Mesodermal cell (in vitro differentiated cells): ENCODE measurements around the gene CYP17A1. TPM values are rescaled to one million over a fixed set of nuclear protein-coding genes. Genes with fewer than 3 reads are reported as not detected.
A peak's percentile ranks its signal among the peaks of the same experiment; 100 is the strongest.

Experiments
- H3K27ac ChIP-seq: 2 replicates; pipeline ENCODE4 v1.7.0; 2013; ENCODE audit warnings: mild to moderate bottlenecking, low read depth, low read length, moderate library complexity; ENCODE audit not compliant: severe bottlenecking
- H3K36me3 ChIP-seq: 2 replicates; pipeline ENCODE4 v1.7.1; 2013; ENCODE audit warnings: mild to moderate bottlenecking, low read length, moderate library complexity; ENCODE audit not compliant: control insufficient read depth, insufficient read depth
- H3K4me1 ChIP-seq: one replicate; pipeline ENCODE4 v1.7.1; 2013; ENCODE audit warnings: mild to moderate bottlenecking, low read length; ENCODE audit not compliant: insufficient read depth, control insufficient read depth, poor library complexity, severe bottlenecking
- H3K4me3 ChIP-seq: 2 replicates; pipeline ENCODE4 v1.7.0; 2013; ENCODE audit warnings: low read length, control low read depth, mild to moderate bottlenecking; ENCODE audit not compliant: insufficient read depth, poor library complexity, severe bottlenecking; ENCODE audit errors: extremely low read depth
- H3K9me3 ChIP-seq: 2 replicates; pipeline ENCODE4 v1.7.1; 2013; ENCODE audit warnings: mild to moderate bottlenecking, low read length, moderate library complexity; ENCODE audit not compliant: control insufficient read depth
- WGBS, 2 experiments: methylation state at CpG; one replicate each; pipeline ENCODE4 v1.1.5; 2013; ENCODE audit warnings: missing lambda C conversion rate in 2 of 2; ENCODE audit not compliant: insufficient coverage in 2 of 2; 5-methylcytosine and 5-hydroxymethylcytosine counted together
- polyA plus RNA-seq, 2 experiments: library from polyadenylated mRNA; stranded (reverse); fragments of 50-300 nt; gene quantifications; one replicate each; pipeline ENCODE4 v1.2.3, GENCODE V29; 2013

The CYP17A1 gene, protein sequence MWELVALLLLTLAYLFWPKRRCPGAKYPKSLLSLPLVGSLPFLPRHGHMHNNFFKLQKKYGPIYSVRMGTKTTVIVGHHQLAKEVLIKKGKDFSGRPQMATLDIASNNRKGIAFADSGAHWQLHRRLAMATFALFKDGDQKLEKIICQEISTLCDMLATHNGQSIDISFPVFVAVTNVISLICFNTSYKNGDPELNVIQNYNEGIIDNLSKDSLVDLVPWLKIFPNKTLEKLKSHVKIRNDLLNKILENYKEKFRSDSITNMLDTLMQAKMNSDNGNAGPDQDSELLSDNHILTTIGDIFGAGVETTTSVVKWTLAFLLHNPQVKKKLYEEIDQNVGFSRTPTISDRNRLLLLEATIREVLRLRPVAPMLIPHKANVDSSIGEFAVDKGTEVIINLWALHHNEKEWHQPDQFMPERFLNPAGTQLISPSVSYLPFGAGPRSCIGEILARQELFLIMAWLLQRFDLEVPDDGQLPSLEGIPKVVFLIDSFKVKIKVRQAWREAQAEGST
- polyA plus RNA-seq (2013, experiment 1 of 2): not detected
- not detected for polyA plus RNA-seq (2013, experiment 2 of 2)

DNA sequence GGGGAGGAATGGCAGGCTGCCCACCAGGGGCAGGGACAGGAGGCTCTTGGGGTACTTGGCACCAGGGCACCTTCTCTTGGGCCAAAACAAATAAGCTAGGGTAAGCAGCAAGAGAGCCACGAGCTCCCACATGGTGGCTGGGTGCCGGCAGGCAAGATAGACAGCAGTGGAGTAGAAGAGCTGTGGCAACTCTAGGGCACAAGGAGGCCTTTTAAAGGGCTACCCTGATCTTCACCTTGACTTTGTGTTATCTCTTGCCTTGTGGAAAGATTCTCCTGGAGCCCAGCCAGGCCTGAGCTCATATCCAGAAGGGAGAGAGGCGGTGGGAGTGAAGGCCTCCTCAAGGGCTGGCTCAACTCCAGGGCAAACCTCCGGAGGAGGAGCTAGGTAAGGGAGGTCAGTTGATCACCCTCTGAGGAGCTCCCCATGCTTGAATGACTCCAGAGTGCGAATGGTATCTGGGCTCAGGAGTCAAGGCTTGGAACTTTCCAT is at the start of gene CYP17A1:
CYP17A1 (minus strand) TSS at position 184 of the 492 bp plus-strand sequence; CDS start at position 132, 52 bp downstream.
- no peak within 1 kb of the TSS for H3K27ac ChIP-seq
- no peaks in the 10 kb centered on the region for H3K36me3 ChIP-seq
- no peaks in the 10 kb centered on the region for H3K9me3 ChIP-seq
- WGBS, 2 experiments: 89 to 98% methylated on average over 3 to 5 of the region's 5 CpGs
- H3K4me1 ChIP-seq: no peaks in the 10 kb centered on the region
- H3K4me3 ChIP-seq: no peak within 1 kb of the TSS

DNA sequence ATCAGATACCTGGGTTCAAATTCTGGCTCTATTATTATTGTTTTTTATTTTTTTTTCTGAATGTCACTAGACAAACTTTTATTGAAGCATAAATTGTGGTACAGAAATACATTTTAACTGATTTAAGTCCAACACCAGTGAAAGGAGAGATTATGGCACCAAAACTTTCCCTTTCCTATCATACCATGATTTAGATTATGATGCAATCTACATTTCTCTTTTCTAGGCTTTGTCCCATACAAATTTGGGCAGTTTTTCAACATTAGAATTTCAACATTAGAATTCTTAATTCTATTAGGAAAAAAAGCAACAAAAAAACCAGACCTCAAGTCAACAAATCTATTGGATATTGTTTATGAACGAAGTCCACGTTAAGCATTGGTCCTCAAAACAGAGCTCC is 43.0 kb upstream of the CYP17A1 start:
- Histone ChIP-seq H3K9me3 (no peaks in the 10 kb centered on the region), H3K4me3 (no peak overlapping the region), H3K36me3 (no peaks in the 10 kb centered on the region), H3K27ac (no peak overlapping the region), H3K4me1 (no peaks in the 10 kb centered on the region)
- 100% methylated on average over 2 of the region's 2 CpGs; no CpG with 5 or more reads in 1 of the 2 experiments for WGBS, 2 experiments

DNA sequence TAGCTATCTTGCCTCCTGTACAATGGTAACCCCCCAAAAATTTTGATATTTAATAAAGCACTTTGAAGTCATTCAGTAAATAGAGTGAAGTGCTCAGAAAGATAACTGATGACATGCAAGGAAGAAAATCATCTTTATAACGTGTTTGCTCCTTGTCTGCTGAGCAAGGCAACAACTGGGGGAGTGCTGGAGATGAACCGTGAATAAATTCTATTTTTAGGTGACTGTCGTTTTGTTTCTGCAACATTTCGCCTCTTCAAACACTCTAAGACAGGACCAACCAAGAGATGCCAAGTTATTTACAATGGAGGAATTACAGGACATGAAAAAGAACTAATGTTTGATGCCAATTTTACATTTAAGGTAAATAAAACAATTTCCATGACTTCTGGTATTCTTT is 41.4 kb upstream of the CYP17A1 start:
- no peak overlapping the region for H3K4me3 ChIP-seq
- no peaks in the 10 kb centered on the region for H3K4me1 ChIP-seq
- H3K9me3 ChIP-seq: no peaks in the 10 kb centered on the region
- 75 to 100% methylated on average over 1 of the region's 4 CpGs for WGBS, 2 experiments
- H3K36me3 ChIP-seq: no peaks in the 10 kb centered on the region
- no peak overlapping the region for H3K27ac ChIP-seq

DNA sequence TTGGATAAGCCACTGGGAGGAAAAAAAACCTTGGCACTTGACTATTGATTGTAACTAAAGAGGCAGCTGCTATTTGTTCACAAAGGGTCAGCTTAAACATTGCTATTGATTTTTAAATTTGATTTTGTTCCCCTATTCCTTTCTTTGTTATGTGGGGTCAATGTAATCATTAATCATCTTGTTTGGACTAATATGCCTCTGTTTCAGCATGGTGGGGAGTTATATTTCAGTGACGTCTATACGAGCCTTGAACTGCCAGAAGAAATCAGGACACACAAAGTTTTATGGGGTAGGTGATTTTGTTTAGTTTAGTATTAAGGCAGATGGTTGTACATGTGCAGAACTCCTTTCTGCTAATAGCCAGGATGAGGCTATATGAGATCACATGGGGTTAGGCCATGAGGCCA is 39.5 kb upstream of the CYP17A1 start:
- 94 to 95% methylated on average over 2 of the region's 2 CpGs for WGBS, 2 experiments
- H3K27ac ChIP-seq: no peak overlapping the region

DNA sequence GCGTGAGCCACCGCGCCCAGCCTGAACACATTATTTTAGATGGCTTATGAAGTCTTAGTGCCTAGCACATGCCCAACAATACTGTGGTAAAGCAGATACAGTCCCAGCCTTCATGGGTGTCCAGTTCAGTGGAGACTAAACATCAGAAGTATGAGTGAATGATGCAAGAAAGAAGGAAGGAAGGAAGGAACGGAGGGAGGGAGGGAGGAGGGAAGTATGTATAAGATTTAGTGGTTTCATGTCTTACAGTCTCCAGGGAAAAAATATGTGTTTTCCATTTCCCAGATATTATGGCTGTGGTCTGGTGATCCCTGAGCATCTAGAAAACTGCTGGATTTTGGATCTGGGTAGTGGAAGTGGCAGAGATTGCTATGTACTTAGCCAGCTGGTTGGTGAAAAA is 35.0 kb upstream of the CYP17A1 start:
- Histone ChIP-seq H3K4me3 (no peak overlapping the region), H3K9me3 (no peaks in the 10 kb centered on the region), H3K4me1 (peaks cover 7% of the 10 kb centered on the region), H3K36me3 (no peaks in the 10 kb centered on the region), H3K27ac (no peak overlapping the region)
- WGBS, 2 experiments: 89 to 95% methylated on average over 4 of the region's 4 CpGs

More for the DNA sequence above, 39.5 kb upstream of the CYP17A1 start:
- Histone ChIP-seq H3K36me3 (no peaks in the 10 kb centered on the region), H3K4me1 (no peaks in the 10 kb centered on the region), H3K9me3 (no peaks in the 10 kb centered on the region), H3K4me3 (no peak overlapping the region)

DNA sequence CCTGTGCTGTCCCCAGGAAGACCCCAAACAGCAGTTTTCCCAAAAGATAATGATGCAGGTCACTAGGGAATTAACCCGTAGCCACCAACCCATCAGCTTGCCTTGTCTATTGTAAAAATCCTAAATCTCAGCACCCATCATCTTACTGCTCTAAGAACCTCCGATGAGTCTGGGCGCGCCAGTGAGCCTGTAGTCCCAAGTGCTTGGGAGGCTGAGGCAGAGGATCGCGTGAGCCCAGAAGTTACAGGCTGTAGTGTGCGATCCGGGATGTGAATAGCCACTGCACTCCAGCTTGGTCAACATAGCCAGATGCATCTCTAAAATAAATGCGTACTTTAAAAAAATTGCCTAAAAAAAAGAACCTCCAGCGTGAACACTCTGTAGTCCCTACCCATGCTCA is 33.0 kb upstream of the CYP17A1 start:
- H3K9me3 ChIP-seq: no peaks in the 10 kb centered on the region
- H3K4me3 ChIP-seq: peak overlapping the region; percentile 41
- WGBS, 2 experiments: 92 to 94% methylated on average over 10 of the region's 10 CpGs

DNA sequence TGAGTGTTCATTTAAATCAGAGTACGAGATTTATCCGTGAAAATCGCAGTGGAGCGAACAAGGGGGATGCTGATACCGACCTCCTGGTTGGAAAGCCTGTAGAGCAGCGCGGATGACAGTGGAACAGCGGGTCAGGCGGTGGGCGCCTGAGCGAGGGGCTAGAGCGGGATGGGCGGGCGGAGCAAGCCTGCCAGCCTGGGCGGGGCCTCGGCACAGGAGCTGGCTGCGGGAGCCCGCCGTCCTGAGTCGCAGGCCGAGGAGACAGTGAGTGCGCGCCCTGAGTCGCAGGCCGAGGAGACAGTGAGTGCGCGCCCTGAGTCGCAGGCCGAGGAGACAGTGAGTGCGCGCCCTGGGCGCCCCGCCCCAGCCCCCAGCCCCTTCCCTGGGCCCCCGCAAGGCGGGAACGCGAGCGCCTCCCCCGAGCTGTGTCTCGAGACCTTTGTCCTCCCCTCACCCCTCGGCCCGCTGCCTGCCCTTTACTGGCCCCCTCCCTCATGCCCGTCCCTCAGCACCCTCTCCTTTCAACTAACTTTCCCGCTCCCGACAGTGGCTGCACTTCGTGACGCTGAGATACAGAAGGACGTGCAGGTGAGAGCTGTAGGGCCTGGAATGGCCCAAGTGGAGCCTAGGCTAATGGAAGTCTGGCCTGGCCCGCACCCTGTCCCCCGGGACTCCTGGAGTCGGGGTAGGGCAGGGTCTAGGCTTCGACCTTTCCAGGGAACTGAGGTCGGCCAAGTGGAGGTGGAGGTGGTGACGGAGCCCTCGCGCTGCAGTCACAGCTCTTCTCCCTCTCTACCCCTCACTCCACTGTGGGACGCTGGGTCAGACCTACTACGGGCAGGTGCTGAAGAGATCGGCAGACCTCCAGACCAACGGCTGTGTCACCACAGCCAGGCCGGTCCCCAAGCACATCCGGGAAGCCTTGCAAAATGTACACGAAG is 32.3 kb upstream of the CYP17A1 start, which contains the start of gene AS3MT:
AS3MT (plus strand) TSS at position 213 of the 941 bp plus-strand sequence; CDS start at position 336, 123 bp downstream.
- WGBS, 2 experiments: 8 to 10% methylated on average over 40 to 50 of the region's 63 CpGs

More for the DNA sequence above, 33.0 kb upstream of the CYP17A1 start:
- Histone ChIP-seq H3K4me1 (peaks cover 7% of the 10 kb centered on the region), H3K36me3 (no peaks in the 10 kb centered on the region), H3K27ac (no peak overlapping the region)

DNA sequence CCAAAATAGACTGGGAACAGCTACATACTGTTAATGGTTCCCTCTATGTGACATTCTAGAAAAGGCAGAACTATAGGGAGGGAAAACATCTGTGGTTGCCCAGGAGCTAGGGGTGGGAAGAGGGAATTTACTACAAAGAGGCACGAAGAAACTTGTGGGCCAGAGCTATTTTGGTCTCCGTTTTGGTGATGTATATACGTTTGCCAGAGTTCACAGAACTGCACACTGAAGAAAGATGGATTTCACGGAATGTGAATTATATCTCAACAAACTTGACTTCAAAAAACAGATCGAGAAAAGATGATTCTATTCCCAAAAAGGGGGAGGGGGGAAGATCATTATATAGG is 31.7 kb upstream of the CYP17A1 start:
- Histone ChIP-seq H3K4me3 (peak overlapping the region; percentile 41), H3K27ac (no peak overlapping the region), H3K4me1 (peaks cover 7% of the 10 kb centered on the region), H3K9me3 (no peaks in the 10 kb centered on the region), H3K36me3 (no peaks in the 10 kb centered on the region)
- WGBS, 2 experiments: 7% methylated on average over 2 to 3 of the region's 5 CpGs

More for the DNA sequence above, 32.3 kb upstream of the CYP17A1 start, which contains the start of gene AS3MT:
- H3K27ac ChIP-seq: no peak within 1 kb of the TSS
- peak within 1 kb of the TSS; percentile 41 for H3K4me3 ChIP-seq
- peaks cover 7% of the 10 kb centered on the region for H3K4me1 ChIP-seq
- no peaks in the 10 kb centered on the region for H3K9me3 ChIP-seq
- no peaks in the 10 kb centered on the region for H3K36me3 ChIP-seq

DNA sequence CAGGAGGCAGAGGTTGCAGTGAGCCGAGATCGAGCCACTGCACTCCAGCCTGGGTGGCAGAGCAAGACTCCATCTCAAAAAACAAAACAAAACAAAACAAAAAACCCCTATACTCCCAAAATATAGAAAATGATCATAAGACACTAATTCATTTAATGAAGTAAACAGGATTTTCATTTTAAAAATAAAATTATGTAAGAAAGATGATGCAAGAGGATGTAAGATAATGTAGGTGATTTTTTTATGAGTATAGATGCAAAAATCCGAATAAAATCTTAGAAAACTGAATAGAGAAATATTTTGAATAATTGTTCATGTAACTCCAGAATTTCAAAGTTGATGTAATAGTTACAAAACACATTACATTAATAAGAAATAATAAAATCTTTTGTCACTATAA is 28.4 kb upstream of the CYP17A1 start:
- Histone ChIP-seq H3K9me3 (no peaks in the 10 kb centered on the region), H3K4me3 (no peak overlapping the region), H3K27ac (no peak overlapping the region), H3K36me3 (peaks cover under 1% of the 10 kb centered on the region), H3K4me1 (peaks cover 7% of the 10 kb centered on the region)
- no CpG with 5 or more reads among the region's 3 CpGs for WGBS, 2 experiments

DNA sequence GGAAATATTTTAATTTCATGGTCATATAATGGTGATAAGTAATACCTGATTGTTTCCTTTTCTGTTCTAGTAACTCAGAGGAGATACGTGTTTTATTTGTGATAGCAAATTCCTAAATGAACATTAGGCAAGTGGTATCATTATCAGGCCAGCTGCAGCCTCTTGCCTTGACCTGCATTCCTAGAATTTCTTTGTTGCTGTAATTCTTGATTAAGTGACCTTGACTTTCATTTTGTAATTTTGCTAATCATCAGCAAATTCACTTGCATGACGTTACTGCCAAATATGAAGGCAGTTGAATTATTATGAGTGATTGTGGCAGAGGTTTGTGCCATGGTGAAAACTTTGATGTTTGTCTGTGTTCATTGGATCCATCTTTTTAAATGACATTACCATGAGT is 26.4 kb upstream of the CYP17A1 start:
- H3K4me1 ChIP-seq: no peaks in the 10 kb centered on the region
- no peaks in the 10 kb centered on the region for H3K9me3 ChIP-seq
- H3K4me3 ChIP-seq: no peak overlapping the region
- H3K36me3 ChIP-seq: peaks cover 7% of the 10 kb centered on the region
- no peak overlapping the region for H3K27ac ChIP-seq
- 100% methylated on average over 1 of the region's 2 CpGs; no CpG with 5 or more reads in 1 of the 2 experiments for WGBS, 2 experiments
